ENCODE measurements around the gene MYO5B. TPM values are rescaled to one million over a fixed set of nuclear protein-coding genes. Genes with fewer than 3 reads are reported as not detected.
A peak's percentile ranks its signal among the peaks of the same experiment; 100 is the strongest.
"Not testable (repeated sequence)": the region's sequence is repeated elsewhere in the genome, so short reads cannot be mapped to it uniquely, and the experiment has no call there.

Gene MYO5B
- total RNA-seq, 1 donor from 2014 or later = 9.8 TPM

- no peak for DNase-seq (ENCODE audit: low spot score in 2 of 2)
- no peak for FAIRE-seq
These were observed 293.0 kb downstream of the MYO5B start for GRCh38 chr18:49901862-49902340.

GRCh38 chr18:49899657-49900330, 295.2 kb downstream of the MYO5B start:
- DNase-seq (ENCODE audit: low spot score in 2 of 2) = no peak
- FAIRE-seq = no peak

DNA sequence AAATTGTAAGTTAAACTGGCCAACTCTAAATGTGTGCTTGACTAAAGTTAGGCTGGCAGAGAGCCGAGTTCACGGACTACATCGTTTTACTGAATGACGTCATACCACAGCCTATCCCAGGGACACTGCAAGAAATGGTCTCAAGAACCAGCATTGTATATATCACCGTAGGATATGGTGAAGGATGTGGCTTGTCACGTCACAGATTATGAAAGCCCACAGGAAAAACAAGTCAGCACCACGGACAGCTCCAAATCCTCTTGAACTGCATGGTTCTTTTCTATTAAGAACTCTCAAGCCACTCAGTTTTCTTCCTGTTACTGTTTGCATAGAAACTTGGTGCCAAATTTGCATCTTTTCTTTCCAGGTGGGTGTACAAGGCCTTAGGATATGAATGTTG, 296.5 kb downstream of the MYO5B start:
- DNase-seq (ENCODE audit: low spot score in 2 of 2) (peak in 1 of 2 donors; percentile 10), FAIRE-seq (no peak)

- FAIRE-seq (no peak), DNase-seq (ENCODE audit: low spot score in 2 of 2) (no peak)
These were observed 300.3 kb downstream of the MYO5B start for GRCh38 chr18:49894517-49895226.

GRCh38 chr18:49893036-49893435, 301.9 kb downstream of the MYO5B start:
- no peak for FAIRE-seq
- DNase-seq (ENCODE audit: low spot score in 2 of 2) = no peak

GRCh38 chr18:49892148-49892924, 302.6 kb downstream of the MYO5B start:
- DNase-seq (ENCODE audit: low spot score in 2 of 2) (no peak), FAIRE-seq (no peak)

GRCh38 chr18:49890041-49890440, 304.9 kb downstream of the MYO5B start:
- FAIRE-seq (no peak), DNase-seq (ENCODE audit: low spot score in 2 of 2) (no peak)

GRCh38 chr18:49889552-49889951, 305.4 kb downstream of the MYO5B start:
- not testable (repeated sequence) for DNase-seq (ENCODE audit: low spot score in 2 of 2); FAIRE-seq

DNA sequence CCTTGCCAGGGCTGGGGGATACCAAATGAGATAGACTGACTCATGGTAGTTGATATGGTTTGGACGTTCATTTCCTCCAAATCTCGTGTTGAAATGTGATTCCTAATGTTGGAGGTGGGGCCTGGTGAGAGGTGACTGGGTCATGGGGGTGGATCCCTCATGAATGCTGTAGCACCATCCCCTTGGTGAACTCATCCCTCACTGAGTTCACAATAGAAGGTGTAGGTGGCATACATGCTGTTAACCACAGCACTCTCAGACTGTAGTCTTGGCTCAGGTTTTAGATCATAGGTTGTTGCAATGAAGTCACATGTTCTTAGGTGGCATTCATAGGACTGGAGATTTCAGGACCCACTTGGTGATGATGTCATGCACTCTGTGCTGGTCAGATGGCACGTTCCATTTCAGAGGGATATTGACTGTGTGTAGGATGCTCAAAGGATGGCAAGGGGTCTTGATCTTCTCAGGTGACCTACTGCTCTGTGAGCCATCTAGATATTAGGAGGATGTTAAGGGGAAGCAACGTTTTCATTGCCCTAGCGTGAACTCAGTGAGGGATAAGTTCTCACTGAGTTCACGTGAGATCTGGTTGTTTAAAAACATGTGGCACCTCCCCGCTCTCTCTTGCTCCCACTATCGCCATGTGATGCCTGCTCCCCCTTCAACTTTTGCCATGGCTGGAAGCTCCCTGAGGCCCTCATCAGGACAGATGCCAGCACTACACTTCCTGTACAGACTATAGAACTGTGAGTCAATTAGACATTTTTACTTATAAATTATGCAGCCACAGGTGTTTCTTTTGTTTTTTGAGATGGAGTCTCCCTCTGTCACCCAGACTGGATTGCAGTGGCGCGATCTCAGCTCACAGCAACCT, 307.8 kb downstream of the MYO5B start:
- FAIRE-seq = no peak
- no peak for DNase-seq (ENCODE audit: low spot score in 2 of 2)

GRCh38 chr18:49884959-49885358, 310.0 kb downstream of the MYO5B start:
- FAIRE-seq (no peak), DNase-seq (ENCODE audit: low spot score in 2 of 2) (no peak)

GRCh38 chr18:49884465-49884864, 310.5 kb downstream of the MYO5B start:
- FAIRE-seq = no peak
- no peak for DNase-seq (ENCODE audit: low spot score in 2 of 2)

DNA sequence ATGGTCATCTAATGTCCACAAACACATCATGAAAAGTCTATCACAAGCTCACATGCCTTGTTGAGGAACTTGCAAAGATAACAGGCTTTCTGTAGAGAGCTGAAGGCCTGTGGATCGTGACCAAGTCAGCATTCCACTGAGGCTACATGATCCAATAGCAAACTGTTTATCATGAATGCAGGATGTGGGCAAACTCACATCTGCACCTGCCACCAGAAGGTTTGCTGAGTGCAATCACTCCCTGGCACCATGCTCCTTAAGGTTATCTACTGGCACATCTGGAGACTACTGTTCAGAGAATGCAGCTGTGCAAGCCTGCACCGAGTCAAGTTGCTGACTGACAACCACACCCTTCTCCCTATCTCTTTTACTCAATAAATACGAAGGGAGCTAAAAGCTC, 314.3 kb downstream of the MYO5B start:
- FAIRE-seq (no peak), DNase-seq (ENCODE audit: low spot score in 2 of 2) (no peak)

- no peak for FAIRE-seq
These were observed 315.7 kb downstream of the MYO5B start for GRCh38 chr18:49879271-49879580.

DNA sequence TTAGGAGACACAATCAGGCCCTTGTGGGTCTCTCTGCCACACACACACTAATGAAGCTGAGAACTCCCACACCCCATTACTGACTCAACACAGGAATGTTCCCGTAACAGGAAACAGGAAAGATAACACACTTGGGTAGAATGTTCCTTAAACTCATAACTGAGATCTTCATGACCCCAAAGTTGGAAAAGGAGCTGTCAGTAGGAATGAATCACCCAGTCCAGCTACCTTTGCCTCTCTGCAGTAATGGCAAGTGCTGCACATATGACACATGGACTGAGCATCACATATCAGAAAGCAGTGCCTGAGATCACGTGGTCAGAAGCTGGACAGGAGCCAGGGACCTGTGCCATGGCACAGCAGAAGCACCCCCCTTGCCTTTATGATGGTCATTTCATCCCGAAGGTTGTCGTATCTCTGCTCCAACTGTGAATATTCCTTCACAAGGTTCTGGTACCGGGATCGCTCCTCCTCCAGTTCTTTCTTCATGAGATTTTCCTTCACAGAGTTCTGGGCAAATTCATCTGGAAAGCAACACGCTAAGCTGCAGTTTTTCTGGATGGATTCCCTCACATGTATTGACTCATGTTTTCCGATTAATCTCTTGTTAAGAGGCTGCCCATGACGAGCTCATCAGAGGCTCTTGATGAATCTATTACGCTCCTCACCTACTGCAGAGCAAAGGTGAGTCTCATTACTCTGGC, 316.2 kb downstream of the MYO5B start:
- FAIRE-seq (no peak), DNase-seq (ENCODE audit: low spot score in 2 of 2) (no peak)

More at GRCh38 chr18:49879271-49879580, 315.7 kb downstream of the MYO5B start:
- DNase-seq (ENCODE audit: low spot score in 2 of 2) = no peak

DNA sequence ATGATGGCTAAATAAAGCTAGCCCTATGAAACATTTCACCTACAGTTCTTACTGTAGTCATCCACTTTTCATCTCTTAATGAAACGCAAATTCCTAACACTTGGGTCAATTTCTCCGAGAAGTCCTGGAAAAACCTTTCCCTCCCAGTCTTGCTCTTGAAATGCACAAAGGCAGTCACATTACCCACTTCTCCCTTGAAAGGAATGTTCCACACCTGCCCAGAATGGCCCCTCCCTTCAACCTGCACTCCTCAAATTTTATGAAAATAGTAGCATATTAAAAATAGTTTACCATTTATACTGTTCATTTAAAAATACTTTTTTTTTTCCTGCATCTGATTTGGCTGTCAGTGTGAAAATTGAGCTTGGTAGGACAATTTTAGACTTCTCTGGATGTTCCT, 316.9 kb downstream of the MYO5B start:
- FAIRE-seq (no peak), DNase-seq (ENCODE audit: low spot score in 2 of 2) (no peak)

DNA sequence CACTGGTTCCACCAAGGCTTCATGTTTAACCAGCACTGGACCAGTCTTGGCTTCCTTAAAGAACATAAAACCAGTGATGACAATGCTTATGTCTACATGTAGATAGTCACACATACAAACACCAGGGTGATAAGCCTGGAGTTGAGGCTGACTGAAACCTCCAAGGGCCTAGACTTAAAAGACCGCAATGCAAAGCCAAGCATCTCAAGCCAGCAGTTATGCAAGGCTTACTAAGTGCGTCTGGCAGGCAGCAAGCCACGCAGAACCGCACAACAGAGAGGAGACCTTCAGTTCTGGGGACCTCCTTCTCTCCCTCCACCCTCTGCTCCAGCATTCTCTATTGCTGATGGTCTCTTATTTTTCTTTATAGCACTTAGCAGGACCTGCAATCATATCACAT, 318.4 kb downstream of the MYO5B start:
- DNase-seq (ENCODE audit: low spot score in 2 of 2) = no peak
- no peak for FAIRE-seq

DNA sequence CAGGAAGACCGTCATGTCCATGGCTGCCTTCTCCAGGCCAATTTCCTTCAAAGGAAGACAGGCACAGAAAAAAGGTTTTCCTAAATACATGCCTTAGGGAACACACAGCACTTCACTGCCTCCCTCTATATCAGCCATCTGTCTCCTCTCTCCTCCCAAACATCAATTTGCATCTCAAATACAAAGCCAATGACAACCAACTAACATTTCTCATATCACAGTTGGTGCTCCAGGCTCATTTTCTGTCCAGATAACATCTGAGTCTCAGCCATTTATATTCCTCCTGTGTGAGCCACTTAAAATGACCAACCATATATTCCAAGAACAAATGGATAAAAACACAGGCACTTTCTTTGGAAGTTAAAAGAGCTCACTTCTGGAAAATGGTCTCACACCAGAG, 319.2 kb downstream of the MYO5B start:
- DNase-seq (ENCODE audit: low spot score in 2 of 2) (no peak), FAIRE-seq (no peak)

- DNase-seq (ENCODE audit: low spot score in 2 of 2) (no peak), FAIRE-seq (no peak)
These were observed 319.8 kb downstream of the MYO5B start for GRCh38 chr18:49875155-49875554.

DNA sequence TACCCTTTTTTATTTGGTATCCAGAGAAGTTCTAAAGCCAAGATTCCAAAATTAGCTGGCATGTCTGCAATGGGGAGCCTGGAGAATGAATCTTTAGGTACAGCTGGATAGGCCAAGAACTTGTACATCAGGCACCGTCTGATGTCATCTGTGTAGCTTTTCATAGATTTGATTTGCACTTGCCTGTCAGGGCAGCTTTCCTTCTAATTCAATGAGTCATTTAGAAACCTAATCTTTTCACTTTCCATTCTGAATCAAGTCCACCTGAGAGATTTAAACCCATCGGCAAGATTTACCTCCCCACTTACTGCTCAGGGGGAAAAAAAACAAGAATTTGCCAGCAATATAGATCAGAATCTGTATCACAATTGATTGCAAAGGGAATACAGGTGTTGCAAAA, 320.7 kb downstream of the MYO5B start:
- FAIRE-seq (no peak), DNase-seq (ENCODE audit: low spot score in 2 of 2) (no peak)

- FAIRE-seq = no peak
These were observed 325.6 kb downstream of the MYO5B start for GRCh38 chr18:49869354-49869753.

More at GRCh38 chr18:49869354-49869753, 325.6 kb downstream of the MYO5B start:
- no peak for DNase-seq (ENCODE audit: low spot score in 2 of 2)

Measured in frontal cortex (tissue), 4 donors.